ENCODE data around the gene S100A8.
A peak's percentile ranks its signal among the peaks of the same experiment; 100 is the strongest.
"Not testable (repeated sequence)": the region's sequence is repeated elsewhere in the genome, so short reads cannot be mapped to it uniquely, and the experiment has no call there.

Gene S100A8

GRCh38 chr1:153361480-153362109 lies 29.3 kb downstream of the S100A8 start:
- no peak for DNase-seq (ENCODE audit: low read depth)

- no peak for DNase-seq (ENCODE audit: low read depth)
These were observed 30.0 kb downstream of the S100A8 start for GRCh38 chr1:153360592-153361479.

DNA sequence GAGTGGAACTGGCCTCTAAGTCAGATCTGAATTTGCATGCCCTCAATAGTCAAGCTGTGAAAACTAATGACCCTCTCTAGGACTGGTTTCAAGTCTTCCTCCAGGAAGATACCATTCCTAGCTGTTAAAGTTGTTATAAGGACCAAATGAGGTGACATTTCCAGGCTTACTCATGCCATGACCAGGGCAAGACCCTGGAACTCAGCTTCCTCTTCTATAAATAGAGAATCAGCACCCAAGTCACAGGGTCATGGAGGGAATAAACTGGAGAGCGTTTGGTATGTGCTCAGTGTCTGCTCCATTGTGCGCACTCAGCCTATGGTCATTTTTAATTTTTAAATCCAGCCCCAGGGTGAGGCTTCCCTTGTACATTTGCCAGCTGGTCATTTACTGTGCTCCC lies 30.7 kb downstream of the S100A8 start:
- no peak for DNase-seq (ENCODE audit: low read depth)

DNA sequence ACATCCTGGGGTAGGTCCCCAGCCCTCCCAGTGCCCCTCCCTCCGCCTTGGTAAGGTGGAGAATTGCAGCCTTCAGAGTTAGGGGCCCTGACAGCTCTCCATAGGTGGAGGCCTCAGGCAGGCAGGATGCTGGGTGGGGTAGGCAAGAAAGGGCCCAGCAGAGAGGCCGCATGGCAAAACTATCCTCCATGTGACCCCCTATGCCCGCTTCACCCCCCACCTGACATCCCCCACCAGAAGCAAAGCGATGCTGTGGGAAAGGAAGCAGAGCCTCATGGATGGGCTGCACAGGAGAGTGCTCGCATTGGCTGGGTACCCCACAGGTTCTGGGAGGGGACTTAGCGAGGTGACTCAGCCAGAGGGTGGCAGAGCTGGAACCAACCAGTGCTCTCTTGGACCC lies 31.6 kb downstream of the S100A8 start:
- no peak for DNase-seq (ENCODE audit: low read depth)

DNA sequence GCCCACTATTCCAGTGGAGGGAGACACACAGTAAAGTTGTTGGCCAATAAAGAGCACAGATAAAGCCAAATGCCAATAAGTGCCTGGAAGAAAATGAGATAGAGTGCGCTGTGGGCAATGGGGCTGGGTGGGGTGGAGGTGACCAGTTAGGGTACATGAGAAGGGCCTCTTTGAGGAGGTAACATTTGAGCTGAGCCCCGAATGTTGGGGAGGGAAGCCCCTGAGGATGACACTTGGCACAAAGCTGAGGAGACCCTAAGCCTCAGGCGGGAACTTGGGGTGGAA lies 32.2 kb downstream of the S100A8 start:
- no peak for DNase-seq (ENCODE audit: low read depth)

GRCh38 chr1:153357853-153358690 lies 32.8 kb downstream of the S100A8 start, which contains the start of gene S100A9:
TSS of gene S100A9 (plus strand) at chr1:153357854. CDS start at chr1:153358284, 430 bp downstream.
- DNase-seq (ENCODE audit: low read depth) = no peak

DNA sequence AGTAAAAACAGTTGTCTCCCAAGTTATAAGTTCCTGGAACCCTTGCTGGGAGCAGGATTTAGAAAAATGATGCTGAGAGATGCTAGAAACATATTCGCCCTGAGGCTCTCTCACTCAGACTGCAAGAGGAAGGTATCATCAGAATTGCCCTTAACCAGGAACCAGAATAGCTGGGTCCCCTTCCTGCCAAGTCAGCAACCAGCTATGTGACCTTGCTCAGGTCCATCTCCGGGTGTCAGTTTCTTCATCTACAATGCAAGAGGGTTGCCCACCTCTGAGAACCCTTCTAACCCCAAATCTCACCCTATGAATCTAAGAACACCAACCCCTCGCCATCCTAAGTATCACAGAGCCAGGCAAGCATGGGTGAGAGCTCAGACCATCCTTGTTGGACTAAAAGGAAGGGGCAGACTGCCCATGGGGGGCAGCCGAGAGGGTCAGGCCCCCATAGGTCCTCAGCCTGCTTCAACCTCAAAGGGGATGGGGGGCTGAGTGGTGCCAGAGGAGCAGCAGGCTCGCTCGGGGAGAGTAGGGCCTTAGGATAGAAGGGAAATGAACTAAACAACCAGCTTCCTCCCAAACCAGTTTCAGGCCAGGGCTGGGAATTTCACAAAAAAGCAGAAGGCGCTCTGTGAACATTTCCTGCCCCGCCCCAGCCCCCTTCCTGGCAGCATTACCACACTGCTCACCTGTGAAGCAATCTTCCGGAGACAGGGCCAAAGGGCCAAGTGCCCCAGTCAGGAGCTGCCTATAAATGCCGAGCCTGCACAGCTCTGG lies 33.6 kb downstream of the S100A8 start:
- no peak for DNase-seq (ENCODE audit: low read depth)

DNA sequence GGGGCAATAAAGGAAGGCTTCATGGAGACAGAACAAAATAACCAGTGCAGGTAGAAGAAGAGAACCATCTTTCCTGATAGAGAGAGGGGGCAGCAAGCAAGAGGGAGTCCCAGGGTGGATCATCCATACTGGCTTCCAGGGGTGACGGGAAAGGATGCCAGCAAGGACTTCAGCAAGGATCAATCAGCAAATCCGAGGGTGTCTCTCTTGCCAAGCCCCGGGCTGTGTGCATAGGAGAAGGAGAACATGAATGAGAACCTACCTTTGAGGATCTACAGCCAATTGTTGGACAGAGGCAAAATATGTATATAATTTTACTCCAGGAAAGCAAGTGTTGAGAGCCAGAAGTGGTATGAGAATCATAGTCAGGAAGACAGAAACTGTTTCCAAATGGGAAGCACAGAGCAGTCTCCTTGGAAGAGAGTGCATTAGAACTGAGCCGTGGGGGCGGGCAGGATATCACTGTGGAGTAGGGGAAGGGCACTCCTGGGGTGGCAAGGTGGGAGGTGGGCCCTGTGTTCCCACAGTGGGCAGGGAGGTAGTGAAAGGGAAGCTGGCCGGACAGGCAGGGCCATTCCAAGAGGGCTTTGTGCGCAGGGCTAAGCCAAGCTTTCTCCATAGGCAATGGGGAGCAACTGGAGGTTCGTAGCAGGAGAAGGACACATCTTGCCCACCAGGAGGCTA lies 34.3 kb downstream of the S100A8 start:
- DNase-seq (ENCODE audit: low read depth) = no peak

- DNase-seq (ENCODE audit: low read depth) = peak; percentile 55
These were observed 35.3 kb downstream of the S100A8 start for GRCh38 chr1:153355445-153356071.

- DNase-seq (ENCODE audit: low read depth) = no peak
These were observed 36.2 kb downstream of the S100A8 start for GRCh38 chr1:153354515-153355193.

DNA sequence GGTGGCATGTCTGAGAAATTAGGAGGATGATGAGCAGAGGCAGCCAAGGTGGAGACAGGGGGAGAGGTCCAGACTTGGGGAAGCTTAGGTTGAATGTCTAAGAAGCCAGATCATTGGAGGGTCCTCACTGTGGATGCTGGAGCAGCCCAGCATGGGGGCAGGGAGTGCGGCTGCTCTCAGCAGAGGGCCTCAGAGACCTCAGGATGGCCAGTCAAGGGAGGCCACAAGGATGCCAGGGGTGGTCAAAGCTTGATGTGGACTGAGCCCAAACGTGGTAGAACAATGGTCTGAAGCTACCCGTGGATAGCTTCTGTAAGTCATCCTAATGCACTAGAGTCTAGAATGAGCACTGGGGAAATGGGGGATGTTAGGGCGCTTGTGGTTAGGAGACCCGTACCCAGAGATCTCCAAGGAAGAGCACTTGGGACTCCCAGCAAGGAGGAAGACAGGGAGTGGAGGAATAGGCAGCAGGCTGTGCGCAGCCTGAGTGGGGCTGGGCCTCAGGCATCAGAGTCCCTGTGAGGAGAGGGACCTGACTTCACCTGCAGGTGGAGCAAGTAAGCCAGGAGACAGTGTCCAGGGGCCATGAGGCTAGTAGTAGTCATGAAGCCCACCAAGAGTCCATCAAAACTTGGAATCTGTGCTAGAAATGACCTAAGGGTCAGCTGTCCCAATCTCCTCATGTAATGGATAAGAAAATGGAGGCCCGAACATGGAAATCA lies 37.5 kb downstream of the S100A8 start:
- DNase-seq (ENCODE audit: low read depth) = no peak

DNA sequence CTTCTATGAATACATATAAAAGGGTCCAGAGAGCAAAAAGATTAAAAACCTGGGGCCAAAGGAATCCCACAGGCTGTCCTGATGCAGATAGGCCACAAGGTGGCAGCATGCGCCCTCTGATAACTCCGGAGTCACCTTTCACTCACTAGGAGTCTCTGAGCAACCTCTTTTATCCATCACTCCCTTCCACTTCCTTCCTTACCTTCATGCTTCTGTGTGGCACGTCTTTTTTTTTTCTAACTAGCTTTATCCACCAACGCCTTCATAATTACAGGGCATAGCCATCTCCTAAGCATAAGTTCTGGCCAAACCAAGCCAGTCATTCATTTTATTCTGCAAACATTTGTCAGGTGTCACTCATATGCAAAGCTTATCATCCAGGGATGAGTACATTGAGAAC lies 38.4 kb downstream of the S100A8 start:
- DNase-seq (ENCODE audit: low read depth) = peak; percentile 58

DNA sequence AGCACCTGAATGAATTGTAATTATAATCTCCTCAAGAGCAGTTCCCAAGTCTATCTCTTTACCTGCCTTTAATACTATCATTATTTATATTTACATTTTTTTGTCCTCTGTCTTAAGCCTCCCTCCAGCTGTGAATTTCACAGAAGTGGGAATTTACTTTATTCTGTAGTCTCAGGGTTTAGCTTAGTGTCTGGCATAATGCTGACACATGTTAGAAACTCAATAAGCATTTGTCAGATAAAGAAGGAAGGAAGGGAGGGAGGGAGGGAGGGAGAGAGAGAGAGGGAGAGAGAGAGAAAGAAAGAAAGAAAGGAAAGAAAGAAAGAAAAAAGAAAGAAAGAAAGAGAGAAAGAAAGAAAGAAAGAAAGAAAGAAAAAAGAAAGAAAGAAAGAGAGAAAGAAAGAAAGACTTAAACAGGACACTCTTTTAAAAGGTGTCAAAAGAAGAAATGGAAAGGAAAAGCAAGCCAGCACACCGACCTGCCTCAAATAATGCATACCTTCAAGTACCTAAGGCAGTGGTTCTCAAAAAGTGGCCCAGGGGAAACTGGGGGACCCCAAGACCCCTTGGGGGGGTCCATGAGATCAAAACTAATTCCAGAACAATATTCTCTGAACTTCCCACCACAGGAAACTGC lies 40.4 kb downstream of the S100A8 start:
- no peak for DNase-seq (ENCODE audit: low read depth)

DNA sequence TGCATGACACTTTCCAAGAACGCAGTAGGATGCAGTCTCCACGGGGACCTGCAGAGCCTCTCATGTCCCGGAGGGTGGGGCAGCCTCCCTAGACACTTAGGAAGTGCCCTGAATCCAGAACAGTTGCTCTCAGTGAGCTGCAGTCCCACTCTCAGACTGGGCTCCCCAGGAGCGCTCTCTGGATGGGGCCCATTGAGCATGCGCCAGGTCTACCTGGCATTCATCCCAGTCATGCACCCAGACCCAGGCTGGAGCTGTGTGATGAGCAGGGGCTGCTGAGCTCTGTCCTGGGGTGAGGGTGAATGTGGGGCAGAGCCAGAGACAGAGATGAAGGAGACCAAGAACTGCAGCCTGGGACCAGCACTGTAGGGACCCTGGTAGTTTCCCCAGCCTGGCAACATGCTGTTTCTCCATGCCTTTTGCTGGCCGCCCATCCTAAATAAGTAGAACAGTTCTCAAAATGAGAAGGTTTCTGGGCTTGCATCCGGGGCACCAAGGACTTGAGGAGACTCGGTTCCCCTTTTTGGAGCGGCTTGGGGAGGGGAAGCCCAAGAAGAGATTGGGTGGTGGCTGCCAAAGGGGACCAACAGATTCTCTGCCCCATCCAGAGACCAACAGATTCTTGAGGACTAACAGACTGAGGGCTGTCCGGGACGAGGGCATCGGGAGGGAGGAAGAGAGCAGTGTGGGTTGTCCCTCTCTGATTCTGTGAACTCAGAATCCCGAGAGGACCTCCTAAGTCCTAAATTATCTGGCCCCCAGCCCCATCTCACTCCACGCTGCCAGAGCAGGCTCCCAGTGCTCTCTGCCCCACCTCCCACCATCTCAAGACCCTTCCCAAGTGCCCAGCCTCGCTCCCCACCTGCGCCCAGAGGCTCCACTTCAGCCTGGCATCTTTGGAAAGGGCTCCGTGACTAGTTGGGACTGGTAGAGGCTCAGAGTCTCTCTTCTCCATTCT lies 41.2 kb downstream of the S100A8 start:
- no peak for DNase-seq (ENCODE audit: low read depth)

DNA sequence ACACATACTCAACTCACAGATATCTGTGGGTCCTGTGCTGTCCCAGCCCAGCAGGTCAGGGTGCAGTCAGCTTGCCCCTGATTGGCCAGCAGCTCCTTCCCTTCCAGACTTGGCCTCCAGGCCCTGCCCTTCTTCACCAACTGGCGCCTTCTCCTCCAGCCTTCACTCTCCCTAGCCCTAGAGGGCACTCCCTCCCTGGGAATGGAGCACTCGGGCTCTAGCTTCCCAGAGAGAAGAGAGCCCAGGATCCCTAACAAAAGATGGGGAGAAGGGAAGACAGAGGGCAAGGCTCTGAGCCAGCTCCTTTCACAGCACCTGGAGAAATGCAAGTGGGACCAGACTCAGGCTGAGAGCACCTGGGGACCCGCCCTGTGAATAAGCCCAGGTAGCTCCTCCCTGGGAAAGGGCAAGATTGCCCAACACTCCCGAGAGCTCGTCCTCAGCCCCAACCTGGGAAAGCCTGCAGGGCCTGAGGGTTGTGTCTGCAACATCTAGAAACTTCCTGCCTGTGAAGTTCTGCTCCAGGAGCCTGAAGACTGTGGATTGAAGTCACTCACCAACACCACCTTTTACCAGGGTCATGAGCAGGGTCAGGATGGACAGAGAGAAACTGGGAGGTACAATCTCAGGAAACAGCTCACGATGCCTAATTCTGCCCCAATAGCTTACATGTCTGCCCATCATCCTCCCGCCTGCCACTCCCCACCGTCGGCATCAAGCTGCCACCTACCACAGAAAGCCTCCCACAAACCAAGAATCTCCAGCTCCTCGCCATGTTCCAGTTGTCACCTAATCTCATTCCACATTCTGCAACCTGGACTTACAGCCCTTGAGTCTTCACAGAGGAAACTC lies 42.1 kb downstream of the S100A8 start, which contains the start of gene PGLYRP4:
Gene PGLYRP4, minus strand, starts transcription at position 331 of the 852 bp plus-strand sequence. CDS start 909 bp downstream, outside the sequence.
- DNase-seq (ENCODE audit: low read depth) = no peak

DNA sequence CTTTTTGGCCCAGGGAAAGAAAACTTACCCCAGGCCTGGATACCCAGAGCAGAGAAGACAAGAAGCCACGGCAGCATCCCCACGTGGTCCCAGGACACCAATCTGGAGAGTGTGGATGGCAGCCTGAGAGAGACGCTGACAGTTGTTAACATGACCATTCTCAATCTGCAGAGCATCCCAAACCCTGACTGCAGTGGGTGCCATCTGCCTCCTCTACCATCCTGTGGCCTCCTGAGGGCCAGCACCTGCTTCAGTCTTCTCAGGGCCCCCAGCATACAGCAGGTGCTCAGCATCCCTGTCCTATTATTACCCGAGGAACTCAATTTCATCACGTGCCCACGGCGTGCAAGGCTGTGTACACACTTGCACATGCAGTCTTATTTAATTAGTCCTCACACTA lies 43.0 kb downstream of the S100A8 start:
- no peak for DNase-seq (ENCODE audit: low read depth)

GRCh38 chr1:153347049-153347448 lies 43.8 kb downstream of the S100A8 start:
- DNase-seq (ENCODE audit: low read depth) = not testable (repeated sequence)
